GM21390 (cell line): Measurements from ENCODE around the gene TNNC2.
"Not testable (repeated sequence)": the region's sequence is repeated elsewhere in the genome, so short reads cannot be mapped to it uniquely, and the experiment has no call there.

Source experiments
- ATAC-seq: cut with Tn5 transposase; IDR thresholded peaks from one replicate; pipeline ENCODE4 v1.9.1; 2021; ENCODE audit not compliant: unreplicated experiment

The TNNC2 gene

GRCh38 chr20:45827030-45827652 lies at the start of gene TNNC2:
Gene TNNC2 (minus strand): TSS chr20:45827312. CDS start chr20:45827248, 64 bp downstream.
- no peak for ATAC-seq

- no peak for ATAC-seq
Observed at GRCh38 chr20:45874576-45874975, 47.5 kb upstream of the TNNC2 start.

GRCh38 chr20:45874104-45874481 lies 47.0 kb upstream of the TNNC2 start:
- not testable (repeated sequence) for ATAC-seq

GRCh38 chr20:45873409-45874103 lies 46.4 kb upstream of the TNNC2 start:
- no peak for ATAC-seq

GRCh38 chr20:45872626-45873025 lies 45.5 kb upstream of the TNNC2 start:
- ATAC-seq, result no peak

- no peak for ATAC-seq
Observed at GRCh38 chr20:45867819-45868176, 40.7 kb upstream of the TNNC2 start.

GRCh38 chr20:45867136-45867818 lies 40.2 kb upstream of the TNNC2 start:
- no peak for ATAC-seq

- ATAC-seq, result no peak
Observed at GRCh38 chr20:45866454-45866853, 39.3 kb upstream of the TNNC2 start.

GRCh38 chr20:45863543-45864470 lies 36.7 kb upstream of the TNNC2 start:
- no peak for ATAC-seq

GRCh38 chr20:45861221-45862075 lies 34.3 kb upstream of the TNNC2 start:
- no peak for ATAC-seq

- ATAC-seq, result no peak
Observed at GRCh38 chr20:45860560-45861220, 33.6 kb upstream of the TNNC2 start.

GRCh38 chr20:45859916-45860315 lies 32.8 kb upstream of the TNNC2 start:
- ATAC-seq, result no peak

GRCh38 chr20:45857882-45858216 lies 30.7 kb upstream of the TNNC2 start:
- ATAC-seq, result peak; percentile 4

- ATAC-seq, result peak; percentile 98
Observed at GRCh38 chr20:45857114-45857881, 30.2 kb upstream of the TNNC2 start, which contains the start of the genes ACOT8 and ZSWIM3. Gene ACOT8 (minus strand): TSS chr20:45857392. CDS start chr20:45857315, 77 bp downstream. Gene ZSWIM3 (plus strand): TSS chr20:45857614. CDS start chr20:45857826, 212 bp downstream.

GRCh38 chr20:45853484-45853883 lies 26.4 kb upstream of the TNNC2 start:
- ATAC-seq, result no peak

- ATAC-seq, result no peak
Observed at GRCh38 chr20:45852326-45852725, 25.2 kb upstream of the TNNC2 start.

- ATAC-seq, result no peak
Observed at GRCh38 chr20:45851501-45851900, 24.4 kb upstream of the TNNC2 start.

GRCh38 chr20:45850926-45851325 lies 23.8 kb upstream of the TNNC2 start:
- no peak for ATAC-seq

GRCh38 chr20:45850238-45850637 lies 23.1 kb upstream of the TNNC2 start:
- no peak for ATAC-seq
